Transverse colon (tissue), 3 donors: ENCODE measurements around the gene PLXNC1.

Experiments used
- POLR2A ChIP-seq: fragments of 450-650 bp; IDR thresholded peaks from one replicate; pipeline ENCODE4 v1.6.1; 2016; ENCODE audit warnings: antibody characterized with exemption, mild to moderate bottlenecking, moderate library complexity
- POLR2AphosphoS5 ChIP-seq, 3 donors: sonication (generic); formaldehyde crosslinking; IDR thresholded peaks; one replicate each; pipeline ENCODE4 v1.6.1; 2016; ENCODE audit warnings: antibody characterized with exemption in 3 of 3

DNA sequence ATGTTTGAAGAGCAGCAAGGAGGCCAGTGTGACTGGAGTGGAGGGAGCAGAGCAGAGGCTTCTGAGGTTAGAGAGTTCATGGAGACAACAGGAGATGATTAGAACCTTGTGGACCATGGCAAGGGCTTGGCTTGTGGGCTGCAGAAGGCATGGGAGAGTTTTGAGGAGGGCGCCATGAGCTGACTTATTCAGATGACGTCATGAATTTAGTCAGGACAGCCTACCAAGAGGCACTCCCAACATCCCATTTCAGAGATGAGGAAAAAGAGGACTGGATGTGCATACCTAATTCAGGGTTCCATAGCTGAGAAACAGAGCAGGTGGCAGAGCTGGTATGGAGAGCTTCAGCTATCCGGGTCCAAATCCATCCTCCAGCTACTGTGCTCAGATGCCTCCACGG, 101.8 kb downstream of the PLXNC1 start:
- TF ChIP-seq POLR2A (no peak), POLR2AphosphoS5 (IDR thresholded peaks at IDR 0.05) (no peak)
